22Rv1 (cell line): Measurements from ENCODE around the gene CAMK1D.

Experiments used
- ZFX ChIP-seq: fragments of 450-650 bp; IDR thresholded peaks from 2 replicates; pipeline ENCODE4 v1.6.1; 2017; ENCODE audit warnings: antibody characterized with exemption, borderline replicate concordance
- TF ChIP-seq, protein P1 (sequence below): fragments of 450-650 bp; IDR thresholded peaks from 2 replicates; pipeline ENCODE4 v1.5.1; 2017; ENCODE audit warnings: mild to moderate bottlenecking

- TF ChIP-seq, protein P1, sequence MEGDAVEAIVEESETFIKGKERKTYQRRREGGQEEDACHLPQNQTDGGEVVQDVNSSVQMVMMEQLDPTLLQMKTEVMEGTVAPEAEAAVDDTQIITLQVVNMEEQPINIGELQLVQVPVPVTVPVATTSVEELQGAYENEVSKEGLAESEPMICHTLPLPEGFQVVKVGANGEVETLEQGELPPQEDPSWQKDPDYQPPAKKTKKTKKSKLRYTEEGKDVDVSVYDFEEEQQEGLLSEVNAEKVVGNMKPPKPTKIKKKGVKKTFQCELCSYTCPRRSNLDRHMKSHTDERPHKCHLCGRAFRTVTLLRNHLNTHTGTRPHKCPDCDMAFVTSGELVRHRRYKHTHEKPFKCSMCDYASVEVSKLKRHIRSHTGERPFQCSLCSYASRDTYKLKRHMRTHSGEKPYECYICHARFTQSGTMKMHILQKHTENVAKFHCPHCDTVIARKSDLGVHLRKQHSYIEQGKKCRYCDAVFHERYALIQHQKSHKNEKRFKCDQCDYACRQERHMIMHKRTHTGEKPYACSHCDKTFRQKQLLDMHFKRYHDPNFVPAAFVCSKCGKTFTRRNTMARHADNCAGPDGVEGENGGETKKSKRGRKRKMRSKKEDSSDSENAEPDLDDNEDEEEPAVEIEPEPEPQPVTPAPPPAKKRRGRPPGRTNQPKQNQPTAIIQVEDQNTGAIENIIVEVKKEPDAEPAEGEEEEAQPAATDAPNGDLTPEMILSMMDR, result peak; percentile 36
- no peak for TF ChIP-seq ZFX
These were observed at the start of gene CAMK1D for GRCh38 chr10:12348870-12349628.
